HG03378 (cell line): Measurements from ENCODE around the gene ARNT2.

Experiments used
- ATAC-seq: cut with Tn5 transposase; IDR thresholded peaks from one replicate; pipeline ENCODE4 v1.9.1; 2021; ENCODE audit warnings: mild to moderate bottlenecking, moderate library complexity; ENCODE audit not compliant: unreplicated experiment

ARNT2 gene

DNA sequence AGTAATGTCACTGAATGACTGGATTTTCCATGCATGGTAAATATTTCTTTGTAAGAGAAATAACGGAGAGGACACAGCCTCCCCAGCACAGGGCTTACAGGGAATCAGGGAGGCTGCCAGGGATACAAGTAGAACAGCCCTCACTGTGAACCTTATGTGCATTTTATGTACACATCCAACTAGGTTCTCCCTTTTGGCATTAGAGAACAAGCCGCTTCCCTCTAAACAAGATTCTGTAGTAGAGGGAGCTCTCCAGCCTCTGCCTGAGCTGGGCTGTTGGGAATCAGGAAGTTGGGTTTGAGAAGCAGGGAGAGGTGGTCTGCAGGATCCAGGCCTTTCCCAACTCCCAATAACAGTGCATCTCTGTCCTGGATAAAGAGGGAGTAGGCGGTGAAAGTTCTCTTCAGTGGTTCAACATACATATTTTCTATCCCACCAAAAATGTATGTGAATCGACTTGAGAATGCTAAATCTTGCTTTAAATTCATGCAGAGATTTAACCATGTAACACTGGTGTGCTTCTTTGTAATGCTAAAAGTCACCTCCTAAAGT lies 83.7 kb downstream of the ARNT2 start:
- ATAC-seq = no peak

DNA sequence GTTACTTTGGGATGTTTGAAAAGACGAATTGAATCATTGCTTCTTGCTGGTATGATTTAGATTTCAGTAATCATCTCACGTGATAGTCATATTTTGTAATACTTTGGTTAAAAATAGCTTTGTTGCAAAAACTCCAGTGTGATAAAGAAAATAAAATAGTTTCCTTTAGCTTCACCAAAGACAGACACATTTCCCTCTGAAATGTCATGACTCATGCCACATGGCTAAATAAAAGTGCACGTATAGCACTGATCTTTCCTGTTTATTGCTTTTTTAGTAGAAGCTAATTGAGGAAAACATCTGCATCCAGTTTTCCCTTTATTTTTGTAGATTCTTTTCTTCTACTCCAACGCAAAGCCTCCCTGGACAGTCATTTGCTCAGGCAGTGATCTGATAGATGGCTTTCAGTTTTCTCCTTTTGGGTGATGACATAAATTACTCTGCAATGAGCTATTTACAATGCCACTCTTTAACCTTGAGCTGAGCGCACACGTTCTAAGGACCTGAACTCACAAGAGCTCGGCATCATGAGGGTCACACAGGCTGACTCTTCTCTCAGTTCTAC lies 84.9 kb downstream of the ARNT2 start:
- no peak for ATAC-seq

DNA sequence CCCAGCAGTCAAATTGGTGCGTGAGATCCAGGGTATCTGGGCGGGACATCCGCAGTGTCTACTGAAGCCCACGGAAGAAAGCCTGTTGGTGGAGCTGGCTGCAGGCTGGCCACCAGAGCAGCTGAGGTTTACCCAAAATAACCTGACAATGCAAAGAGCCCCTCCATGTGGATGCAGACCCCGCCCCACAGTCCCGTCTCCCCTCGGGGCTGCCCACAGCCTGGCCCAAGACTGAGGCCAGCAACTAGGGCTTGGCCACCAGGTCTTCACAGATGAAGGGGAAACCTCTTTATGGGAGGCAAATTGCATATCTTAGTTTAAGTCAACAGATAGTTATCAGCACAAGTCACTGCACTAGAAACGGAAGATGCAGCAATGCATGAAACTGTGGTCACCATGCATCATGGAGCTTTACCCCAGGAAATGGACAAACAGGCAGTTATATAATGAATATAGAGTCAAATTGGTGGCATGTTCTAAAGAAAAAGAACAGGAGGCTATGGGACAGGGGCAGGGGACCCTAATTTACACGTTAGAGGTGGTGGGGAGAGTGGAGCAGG lies 86.3 kb downstream of the ARNT2 start:
- ATAC-seq = no peak

DNA sequence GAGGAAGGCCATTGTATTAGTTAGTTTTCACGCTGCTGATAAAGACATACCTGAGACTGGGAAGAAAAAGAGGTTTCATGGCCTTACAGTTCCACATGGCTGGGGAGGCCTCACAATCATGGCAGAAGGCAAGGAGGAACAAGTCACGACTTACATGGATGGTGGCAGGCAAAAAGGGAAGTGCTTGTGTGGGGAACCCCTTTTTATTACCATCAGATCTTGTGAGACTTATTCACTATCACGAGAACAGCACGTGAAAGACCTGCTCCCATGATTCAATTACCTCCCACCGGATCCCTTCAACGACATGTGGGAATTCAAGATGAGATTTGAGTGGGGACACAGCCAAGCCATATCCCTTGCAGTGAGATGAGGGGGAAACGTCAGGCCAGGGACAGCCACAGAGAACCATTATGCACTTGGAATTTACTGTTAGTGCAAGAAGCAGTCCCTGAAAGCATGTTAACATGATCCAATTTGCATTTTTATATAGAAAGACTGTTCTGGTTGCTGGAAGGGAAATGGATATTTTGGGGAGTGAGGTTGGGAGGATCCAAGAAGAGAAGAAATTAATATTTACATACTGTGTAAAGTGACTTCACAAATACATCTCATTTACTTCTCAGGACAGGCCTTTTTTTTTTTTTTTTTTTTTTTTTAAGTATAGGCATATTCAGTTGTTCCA lies 87.1 kb downstream of the ARNT2 start:
- ATAC-seq = no peak

DNA sequence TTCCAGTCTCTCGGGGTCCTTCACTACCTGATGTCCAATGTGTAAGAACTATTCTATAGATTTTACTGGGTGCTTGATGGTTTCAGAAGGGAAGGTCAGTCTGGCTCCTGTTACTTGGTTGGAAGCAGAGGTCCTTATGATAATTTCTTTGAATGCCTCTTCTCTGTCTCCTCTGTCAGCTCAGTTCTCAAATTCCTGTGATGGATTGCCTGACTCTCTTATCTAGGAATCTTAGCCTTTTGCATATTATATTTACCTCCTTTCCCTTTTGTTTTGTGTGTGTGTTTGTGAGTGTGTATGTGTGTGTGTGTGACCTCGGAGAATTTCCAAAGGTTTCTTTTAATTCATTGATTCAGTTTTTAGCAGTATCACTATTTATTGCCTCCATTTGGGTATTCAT lies 88.2 kb downstream of the ARNT2 start:
- no peak for ATAC-seq

DNA sequence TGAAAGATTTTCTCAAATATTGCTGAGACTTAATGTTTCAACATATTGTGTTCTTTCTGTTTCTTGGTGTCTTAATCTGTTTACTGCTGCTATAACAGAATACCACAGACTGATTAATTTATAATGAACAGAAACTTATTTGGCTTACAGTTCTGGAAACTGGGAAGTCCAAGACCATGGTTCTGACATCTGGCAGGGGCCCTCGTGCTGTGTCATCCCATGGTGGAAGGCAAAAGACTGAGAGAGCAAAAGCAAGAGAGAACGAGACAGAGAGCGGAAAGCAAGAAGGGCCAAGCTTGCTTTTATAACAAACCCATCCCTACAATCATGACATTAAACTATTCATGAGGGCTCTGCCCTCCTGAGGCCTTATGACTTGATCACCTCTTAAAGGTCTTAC lies 88.7 kb downstream of the ARNT2 start:
- ATAC-seq = no peak

DNA sequence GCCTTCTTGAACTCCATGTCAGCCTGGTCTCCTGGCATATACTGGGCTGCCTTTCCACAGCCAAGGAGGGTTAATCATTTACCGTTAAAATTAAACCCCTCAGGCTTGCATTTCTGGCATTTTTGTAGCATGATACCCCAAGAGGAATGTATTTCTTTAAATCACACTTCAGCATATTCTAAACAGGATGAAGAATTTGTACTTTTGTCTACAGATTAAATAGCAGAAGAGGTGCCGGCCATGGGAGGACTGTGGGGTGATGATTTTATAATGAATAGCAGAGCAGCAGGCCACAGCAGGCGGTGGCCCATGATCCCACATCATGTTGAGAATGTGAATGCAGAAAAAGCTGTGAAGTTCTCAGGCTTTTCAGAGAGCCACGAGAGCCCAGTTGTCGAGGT lies 90.2 kb downstream of the ARNT2 start:
- ATAC-seq = no peak

DNA sequence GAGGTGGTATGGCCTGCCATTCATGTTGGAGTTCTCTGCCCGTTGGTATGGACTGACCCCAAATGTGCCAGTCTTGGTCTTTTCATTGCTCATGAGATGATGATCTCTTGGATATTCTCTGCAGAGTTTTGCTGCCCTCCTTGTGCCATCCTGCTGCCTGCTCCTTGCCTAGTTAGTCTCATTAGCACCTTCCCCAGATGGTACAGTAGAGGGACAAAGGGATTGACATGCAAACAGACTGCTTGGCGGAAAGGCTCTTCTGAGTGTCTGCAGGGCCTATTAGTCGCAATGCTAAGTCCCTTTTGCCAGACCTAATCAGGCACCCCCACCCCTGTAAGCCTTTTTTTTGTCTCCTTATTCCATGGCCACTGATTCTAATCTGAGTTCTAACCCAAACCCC lies 90.6 kb downstream of the ARNT2 start:
- no peak for ATAC-seq

DNA sequence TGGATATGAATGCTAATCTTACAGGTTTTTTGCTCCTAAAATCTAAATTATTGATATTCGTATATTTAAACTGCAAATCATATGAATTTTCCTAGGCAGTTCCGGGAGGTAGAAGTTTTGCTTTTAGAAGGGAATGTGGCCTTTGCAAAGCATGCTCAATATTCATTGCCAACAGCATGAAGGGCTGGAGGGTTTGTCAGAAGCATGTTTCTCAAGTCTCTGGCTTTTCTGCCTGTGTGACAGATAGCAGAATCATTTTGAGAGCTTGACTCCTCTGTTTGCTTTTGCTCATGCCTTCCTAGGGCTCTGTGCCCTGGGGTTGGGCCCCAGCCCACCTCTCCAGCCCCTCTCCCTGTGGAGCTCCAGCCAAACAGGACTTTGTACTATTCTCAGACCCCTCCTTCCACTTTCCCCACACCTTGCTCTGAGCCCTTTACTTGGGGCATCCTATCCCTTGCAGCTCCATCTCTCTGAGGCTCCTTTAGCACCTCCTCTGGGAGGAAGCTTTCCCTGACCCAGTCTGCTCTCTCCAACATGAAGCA lies 91.3 kb downstream of the ARNT2 start:
- ATAC-seq = no peak

DNA sequence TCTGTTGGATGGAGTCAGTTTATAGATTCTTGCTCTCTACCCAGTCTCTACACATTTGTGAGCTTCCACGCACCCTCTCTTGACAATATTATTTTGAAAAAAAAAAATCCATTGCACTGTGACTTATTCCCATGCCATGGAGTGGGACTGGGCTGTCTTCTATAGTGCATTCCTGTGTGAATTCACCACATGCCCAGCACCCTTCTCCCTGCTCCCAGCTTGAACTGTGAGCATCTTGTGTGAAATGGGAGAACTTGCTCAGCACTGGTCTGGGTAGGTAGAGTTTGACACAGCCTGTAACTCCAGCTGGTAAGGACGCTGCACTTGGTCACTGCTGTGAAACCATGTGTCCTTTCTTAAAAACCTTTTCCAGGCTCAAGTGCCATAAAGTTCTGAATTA lies 91.9 kb downstream of the ARNT2 start:
- no peak for ATAC-seq

DNA sequence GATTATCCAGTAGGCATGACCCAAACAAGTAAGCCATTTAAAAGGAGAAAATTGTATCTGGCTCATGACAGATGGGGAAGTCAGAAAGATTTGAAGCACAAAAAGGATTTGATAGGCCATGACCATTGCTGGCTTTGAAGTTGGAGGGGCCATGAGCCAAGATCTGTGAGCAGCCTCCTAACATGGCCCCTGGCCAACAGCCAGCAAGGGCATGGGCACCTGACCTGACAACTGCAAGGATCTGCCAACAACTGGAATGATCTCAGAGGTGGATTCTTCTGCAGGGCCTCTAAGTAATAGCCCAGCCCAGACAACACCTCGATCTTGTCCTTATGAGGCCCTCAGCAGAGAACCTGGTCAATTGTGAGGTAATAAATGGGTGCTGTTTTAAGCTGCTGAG lies 93.0 kb downstream of the ARNT2 start:
- ATAC-seq = no peak

DNA sequence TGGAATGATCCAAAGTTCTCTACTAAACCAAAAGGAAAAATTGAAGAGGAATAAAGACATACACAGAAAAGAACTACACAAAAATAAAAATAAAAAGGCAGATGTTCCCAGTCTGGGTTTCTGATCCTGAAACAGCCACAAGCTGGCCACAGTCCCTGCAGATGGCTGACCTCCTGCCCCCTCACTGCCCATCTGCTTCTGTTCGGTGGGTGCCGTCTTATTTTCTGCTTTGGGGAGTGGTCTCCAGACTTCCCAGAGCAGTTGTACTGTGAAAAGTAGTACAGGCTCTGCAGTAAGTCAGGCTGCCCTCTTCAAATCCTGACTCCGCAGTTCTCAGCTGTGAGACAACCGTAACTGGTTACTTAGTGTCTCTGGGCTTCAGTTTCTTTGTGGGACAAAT lies 94.5 kb downstream of the ARNT2 start:
- no peak for ATAC-seq

DNA sequence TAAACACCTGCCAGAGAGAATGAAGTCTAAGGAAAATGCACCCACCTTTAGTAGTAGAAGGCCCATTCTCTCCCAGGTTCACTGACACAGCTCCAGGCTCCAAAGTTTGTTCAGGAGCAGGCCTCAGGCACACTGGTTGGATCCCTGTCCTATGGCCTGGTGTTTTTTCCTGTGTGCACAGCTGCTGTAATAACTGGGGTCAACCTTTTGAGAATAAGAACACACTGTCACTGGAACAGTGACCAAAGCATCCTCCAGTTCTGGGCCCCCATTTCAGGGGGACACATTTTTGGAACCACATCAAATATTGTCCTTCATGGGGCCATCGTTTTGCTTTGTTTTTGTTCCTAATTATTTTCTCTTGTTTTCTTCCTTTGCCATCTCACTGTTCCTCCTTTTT lies 95.8 kb downstream of the ARNT2 start:
- no peak for ATAC-seq

DNA sequence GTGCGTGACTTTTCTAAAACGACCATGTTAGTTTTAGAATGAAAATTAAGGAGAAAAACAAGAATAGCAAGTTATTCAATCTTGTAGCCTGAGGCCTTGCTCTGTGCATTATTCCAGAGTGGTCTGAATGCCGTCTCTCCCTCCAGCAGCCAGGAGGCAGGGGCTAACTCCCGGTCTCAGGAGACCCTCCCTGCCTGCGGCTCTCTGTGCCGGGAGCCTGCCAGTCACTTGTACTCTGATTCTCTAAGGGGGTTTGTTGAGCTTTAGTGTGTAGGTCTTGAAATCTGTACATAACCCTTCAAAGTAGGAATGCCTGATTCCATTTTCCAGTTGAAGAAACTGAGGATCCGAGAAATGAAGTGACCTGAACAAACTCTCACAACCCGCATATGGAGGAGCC lies 97.3 kb downstream of the ARNT2 start:
- no peak for ATAC-seq

DNA sequence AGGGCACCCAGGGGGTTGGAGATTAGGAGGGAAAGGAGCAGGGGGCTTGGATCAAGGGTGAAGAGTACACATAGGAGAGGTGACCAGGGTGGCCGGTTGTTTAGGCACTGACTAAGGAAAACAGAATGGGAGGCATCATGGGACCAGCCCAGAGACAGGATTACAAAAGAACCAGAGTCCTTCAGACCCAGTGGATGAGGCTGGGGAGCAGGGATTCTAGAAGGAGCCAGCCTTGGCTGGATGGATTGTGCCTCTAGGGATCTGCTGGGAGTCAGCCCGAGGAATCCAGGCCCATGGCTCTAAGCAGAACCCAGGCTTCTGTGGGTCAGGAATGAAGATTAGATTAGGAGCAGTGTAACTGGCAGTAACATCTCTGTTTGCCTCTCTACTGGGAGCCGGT lies 98.6 kb downstream of the ARNT2 start:
- no peak for ATAC-seq

DNA sequence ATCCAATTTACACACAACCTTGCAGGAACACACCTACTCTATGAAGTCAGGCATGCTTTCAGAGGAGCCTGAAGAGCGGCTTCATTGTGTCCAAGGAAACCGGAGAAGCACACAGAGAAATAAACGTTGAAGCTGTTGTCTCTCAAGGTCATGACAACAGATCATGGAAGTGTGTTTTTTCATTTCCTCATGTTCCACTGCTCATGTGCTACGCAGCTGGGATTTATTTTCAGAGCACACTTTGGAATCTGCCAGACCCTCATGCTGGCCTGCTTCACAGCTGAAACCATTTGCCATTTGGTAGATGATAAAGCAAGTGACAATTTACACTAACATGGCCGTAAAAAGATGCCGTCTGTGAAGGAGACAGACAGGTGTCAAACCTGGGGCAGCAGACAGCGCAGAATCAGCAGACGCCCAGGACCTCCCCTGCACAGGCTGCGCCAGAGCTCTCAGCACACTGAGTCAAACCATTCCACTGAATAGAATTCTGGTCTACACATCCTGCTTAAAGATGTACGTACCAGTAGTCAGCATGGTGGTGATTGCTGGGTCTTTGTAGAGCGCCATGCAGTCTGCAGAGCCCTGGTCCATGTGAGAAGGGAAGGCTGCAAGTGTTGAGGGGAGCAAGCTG lies 99.3 kb downstream of the ARNT2 start:
- no peak for ATAC-seq

DNA sequence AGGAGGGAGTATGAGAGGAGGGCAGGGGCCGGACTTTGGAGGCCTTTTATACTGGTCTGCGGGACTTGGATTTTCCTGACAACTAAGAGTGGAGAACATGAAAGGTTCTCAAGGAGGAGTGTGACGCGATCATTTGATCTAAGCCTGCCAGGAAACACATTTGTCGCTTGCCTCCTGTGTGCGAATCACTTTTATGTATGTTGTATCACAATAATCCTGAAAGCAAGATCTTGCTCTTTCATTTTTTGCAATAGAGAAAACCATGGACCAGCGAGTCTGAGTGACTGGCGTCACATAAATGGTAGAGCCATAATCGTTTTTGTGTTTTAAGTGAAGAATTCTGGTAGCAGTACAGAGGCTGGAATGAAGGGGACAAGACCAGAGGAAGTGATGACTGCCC lies 100.7 kb downstream of the ARNT2 start:
- ATAC-seq = no peak

DNA sequence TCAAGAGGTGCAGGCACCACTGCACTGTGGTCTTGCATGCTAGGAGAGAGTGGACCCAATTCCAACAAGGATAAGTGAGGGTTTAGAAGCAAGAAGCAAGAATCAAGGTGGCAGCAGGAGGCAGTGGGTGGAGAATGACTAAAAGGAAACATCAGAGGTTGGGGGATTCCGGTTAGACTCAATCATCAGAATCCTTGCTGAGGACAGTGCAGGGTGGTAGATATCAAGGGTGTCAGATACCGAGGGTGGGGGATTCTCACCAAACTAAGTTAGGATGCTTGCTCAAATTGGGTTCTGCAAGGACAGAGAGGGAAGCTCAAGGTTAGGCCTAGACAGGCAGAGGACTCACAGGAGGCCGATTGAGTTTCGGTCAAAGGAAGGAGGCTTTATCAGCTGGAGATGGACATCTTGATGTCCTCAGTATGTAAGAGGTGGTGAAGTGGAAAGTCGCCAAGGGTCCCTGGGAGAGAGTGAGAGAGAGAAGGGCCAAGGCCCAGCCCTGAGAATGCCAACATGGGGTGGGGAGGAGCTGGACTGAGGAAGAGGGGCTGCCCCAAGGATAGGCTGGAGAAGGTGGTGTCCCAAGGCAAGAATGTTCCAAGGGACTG lies 102.2 kb downstream of the ARNT2 start:
- ATAC-seq = no peak

DNA sequence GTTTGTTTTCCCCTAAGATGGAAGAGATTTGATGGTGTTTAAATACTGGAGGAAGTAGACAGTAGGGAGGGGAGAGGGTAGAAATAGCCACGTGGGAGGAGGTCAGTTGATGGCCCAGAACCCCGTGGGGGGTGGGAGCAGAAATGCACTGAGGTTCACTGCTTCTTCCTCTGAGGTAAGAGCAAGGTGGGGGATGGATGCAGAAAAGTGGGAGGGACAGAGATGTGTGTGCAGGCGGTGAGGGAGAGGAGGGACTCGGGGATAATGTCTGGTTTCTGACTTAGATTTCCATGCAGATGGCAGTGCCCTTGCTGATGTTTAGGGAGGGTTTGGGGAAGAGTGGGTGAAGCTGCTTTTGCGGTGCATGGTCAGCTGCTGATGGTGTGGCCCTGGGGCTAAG lies 102.9 kb downstream of the ARNT2 start:
- ATAC-seq = no peak

DNA sequence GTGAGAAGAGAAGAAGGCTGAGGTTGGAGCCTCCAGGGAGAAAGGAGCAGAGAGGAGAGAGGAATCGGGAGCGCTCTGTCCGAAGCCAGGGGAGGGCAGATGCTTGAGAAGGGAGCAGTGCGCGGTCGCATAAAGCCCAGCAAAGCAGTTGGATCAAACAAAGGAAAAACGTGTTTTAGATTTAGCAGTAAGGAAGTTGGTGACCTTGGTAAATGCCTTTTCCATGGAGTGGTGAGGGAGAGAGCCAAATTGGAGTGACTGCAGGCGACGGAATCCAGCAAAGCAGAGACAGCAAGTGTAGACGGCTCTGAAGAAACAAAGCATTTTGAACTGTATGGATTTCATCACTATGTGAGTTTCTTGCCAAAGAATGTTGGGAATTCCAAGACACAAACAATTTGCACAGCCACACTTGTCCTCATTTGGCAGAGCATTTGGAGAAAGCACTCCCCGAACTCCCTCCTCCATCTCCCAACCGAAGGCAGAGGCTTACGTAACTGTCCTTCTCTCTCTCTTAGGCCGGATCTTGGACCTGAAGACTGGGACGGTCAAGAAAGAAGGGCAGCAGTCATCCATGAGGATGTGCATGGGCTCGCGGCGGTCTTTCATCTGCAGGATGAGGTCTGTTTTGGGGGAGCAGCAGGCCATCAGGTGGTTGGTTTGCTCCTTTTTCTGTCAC lies 103.6 kb downstream of the ARNT2 start:
- ATAC-seq = no peak

DNA sequence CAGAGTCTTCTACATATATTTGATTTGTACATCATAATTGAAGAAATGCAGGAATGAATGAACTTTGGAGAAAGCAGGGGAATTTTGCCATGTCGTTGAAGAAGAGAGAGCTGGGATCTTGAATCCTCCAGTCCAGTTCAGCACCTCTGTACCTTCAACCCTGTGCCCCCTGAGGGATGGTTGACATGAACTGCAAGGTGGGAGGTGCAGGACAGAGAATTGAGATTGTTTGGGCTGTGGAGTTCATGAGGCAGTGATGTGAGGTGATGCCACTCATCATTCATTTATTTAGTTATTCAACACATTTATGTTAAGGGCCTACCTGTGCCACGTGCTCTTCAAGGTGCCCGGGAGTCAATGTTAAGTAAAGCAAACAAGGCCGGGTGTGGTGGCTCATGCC lies 104.6 kb downstream of the ARNT2 start:
- ATAC-seq = no peak
